Measurements from ENCODE around the gene CFAP54. TPM values are rescaled to one million over a fixed set of nuclear protein-coding genes. Genes with fewer than 3 reads are reported as not detected.

Gene CFAP54
- total and polyA plus RNA-seq, 2 donors from 2014 or later = 0.13 to 6.6 TPM

DNA sequence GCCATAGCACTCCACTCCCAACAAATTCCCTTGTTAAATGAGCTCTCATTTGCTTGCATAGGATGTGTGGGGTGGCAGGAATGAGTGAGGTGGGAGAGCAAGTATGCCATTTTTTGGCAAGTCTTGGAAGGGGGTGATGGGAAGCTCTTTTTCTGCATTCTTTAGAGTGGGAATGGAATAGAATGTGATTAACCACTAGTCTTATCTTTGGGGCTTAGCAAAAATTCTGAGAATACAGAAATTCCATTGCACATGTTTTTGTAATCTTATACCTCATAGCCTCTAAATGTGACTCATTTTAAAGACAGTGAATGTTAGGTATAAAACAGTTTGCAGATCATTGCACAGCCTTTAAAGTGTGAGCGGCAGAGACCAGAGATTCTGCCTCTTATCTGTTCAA is 389.3 kb downstream of the CFAP54 start:
- DNase-seq (no peak), FAIRE-seq (no peak)
- Histone ChIP-seq H3K9me3 (ENCODE audit: control insufficient read depth in 2 of 3, insufficient read depth in 1 of 3, low read length in 3 of 3) (no peaks in the 10 kb centered on the region), H3K36me3 (ENCODE audit: control insufficient read depth in 2 of 3, insufficient read depth in 3 of 3, low read length in 3 of 3) (no peaks in the 10 kb centered on the region), H3K4me3 (ENCODE audit: low read length in 3 of 3) (no peak overlapping the region), H3K27me3 (ENCODE audit: control insufficient read depth, insufficient read depth, low read length) (no peaks in the 10 kb centered on the region), H3K27ac (ENCODE audit: low read depth in 2 of 2, low read length in 2 of 2) (no peak overlapping the region), H3K9ac (ENCODE audit: low read length in 3 of 3) (no peak overlapping the region), H3K4me1 (ENCODE audit: control insufficient read depth in 2 of 3, insufficient read depth in 2 of 3, low read depth in 1 of 3, low read length in 3 of 3) (no peaks in the 10 kb centered on the region)
- intact Hi-C loops (cut with DNase I) = no loop called here
- TF ChIP-seq, protein P1, sequence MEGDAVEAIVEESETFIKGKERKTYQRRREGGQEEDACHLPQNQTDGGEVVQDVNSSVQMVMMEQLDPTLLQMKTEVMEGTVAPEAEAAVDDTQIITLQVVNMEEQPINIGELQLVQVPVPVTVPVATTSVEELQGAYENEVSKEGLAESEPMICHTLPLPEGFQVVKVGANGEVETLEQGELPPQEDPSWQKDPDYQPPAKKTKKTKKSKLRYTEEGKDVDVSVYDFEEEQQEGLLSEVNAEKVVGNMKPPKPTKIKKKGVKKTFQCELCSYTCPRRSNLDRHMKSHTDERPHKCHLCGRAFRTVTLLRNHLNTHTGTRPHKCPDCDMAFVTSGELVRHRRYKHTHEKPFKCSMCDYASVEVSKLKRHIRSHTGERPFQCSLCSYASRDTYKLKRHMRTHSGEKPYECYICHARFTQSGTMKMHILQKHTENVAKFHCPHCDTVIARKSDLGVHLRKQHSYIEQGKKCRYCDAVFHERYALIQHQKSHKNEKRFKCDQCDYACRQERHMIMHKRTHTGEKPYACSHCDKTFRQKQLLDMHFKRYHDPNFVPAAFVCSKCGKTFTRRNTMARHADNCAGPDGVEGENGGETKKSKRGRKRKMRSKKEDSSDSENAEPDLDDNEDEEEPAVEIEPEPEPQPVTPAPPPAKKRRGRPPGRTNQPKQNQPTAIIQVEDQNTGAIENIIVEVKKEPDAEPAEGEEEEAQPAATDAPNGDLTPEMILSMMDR (IDR thresholded peaks at IDR 0.05; ENCODE audit: borderline replicate concordance, extremely low read depth, insufficient read depth) = no peak

DNA sequence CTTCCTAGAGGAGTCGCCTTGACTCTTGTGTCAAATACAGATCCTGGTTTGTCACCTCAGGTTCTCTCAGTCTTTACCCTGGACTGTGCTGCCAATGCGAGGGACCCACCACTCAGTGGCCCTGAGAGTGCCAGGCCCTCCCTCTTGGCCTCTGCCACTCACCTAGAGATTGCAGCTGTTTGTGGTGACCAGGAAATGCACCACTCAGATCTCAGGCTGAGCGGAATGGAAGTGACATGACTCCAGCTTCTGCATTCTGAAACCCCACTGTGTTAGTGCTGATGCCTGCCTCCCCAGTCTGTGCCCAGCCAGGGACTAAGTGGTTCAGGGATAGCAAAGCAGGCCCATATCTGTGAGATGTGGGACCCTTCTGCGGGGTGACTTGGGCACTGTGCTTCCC is 389.9 kb downstream of the CFAP54 start:
- Histone ChIP-seq H3K4me1 (ENCODE audit: control insufficient read depth in 2 of 3, insufficient read depth in 2 of 3, low read depth in 1 of 3, low read length in 3 of 3) (no peaks in the 10 kb centered on the region), H3K9me3 (ENCODE audit: control insufficient read depth in 2 of 3, insufficient read depth in 1 of 3, low read length in 3 of 3) (no peaks in the 10 kb centered on the region), H3K27me3 (ENCODE audit: control insufficient read depth, insufficient read depth, low read length) (no peaks in the 10 kb centered on the region), H3K36me3 (ENCODE audit: control insufficient read depth in 2 of 3, insufficient read depth in 3 of 3, low read length in 3 of 3) (no peaks in the 10 kb centered on the region), H3K27ac (ENCODE audit: low read depth in 2 of 2, low read length in 2 of 2) (no peak overlapping the region), H3K4me3 (ENCODE audit: low read length in 3 of 3) (no peak overlapping the region), H3K9ac (ENCODE audit: low read length in 3 of 3) (no peak overlapping the region)
- DNase-seq (no peak), FAIRE-seq (no peak)
- TF ChIP-seq, protein P1 (IDR thresholded peaks at IDR 0.05; ENCODE audit: borderline replicate concordance, extremely low read depth, insufficient read depth) = no peak
- intact Hi-C loops (cut with DNase I) = no loop called here

DNA sequence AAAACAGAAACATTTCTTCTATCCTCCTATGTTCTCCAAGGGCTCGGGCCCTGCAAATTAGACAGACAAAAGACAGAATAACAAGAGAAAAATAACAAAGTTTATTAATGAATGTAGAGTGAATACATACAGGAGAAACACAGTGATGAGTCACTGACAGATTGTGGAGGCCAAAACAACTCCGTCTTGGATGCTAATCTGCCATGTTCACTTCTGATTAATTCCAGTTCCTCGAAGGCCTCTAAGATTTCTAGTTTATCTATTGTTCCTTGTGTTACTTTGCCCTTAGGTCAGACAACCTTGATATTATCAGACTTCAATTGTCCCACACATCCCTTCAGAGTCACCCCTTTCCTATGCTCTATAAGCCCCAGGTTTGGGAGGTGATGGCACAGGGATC is 390.8 kb downstream of the CFAP54 start:
- no peak for FAIRE-seq

More for the DNA sequence above, 390.8 kb downstream of the CFAP54 start:
- Histone ChIP-seq H3K27me3 (ENCODE audit: control insufficient read depth, insufficient read depth, low read length) (no peaks in the 10 kb centered on the region), H3K27ac (ENCODE audit: low read depth in 2 of 2, low read length in 2 of 2) (no peak overlapping the region), H3K4me1 (ENCODE audit: control insufficient read depth in 2 of 3, insufficient read depth in 2 of 3, low read depth in 1 of 3, low read length in 3 of 3) (no peaks in the 10 kb centered on the region), H3K9ac (ENCODE audit: low read length in 3 of 3) (no peak overlapping the region), H3K9me3 (ENCODE audit: control insufficient read depth in 2 of 3, insufficient read depth in 1 of 3, low read length in 3 of 3) (no peaks in the 10 kb centered on the region), H3K4me3 (ENCODE audit: low read length in 3 of 3) (no peak overlapping the region), H3K36me3 (ENCODE audit: control insufficient read depth in 2 of 3, insufficient read depth in 3 of 3, low read length in 3 of 3) (no peaks in the 10 kb centered on the region)
- TF ChIP-seq, protein P1 (IDR thresholded peaks at IDR 0.05; ENCODE audit: borderline replicate concordance, extremely low read depth, insufficient read depth) = no peak
- no peak for DNase-seq
- intact Hi-C loops (cut with DNase I) = no loop called here

All from kidney (tissue), 14 donors.